GM18511 (cell line): ENCODE measurements around the gene NKD2.

Source experiments
- ATAC-seq: cut with Tn5 transposase; IDR thresholded peaks from one replicate; pipeline ENCODE4 v1.9.1; 2021; ENCODE audit warnings: mild to moderate bottlenecking, moderate library complexity; ENCODE audit not compliant: unreplicated experiment

The NKD2 gene

DNA sequence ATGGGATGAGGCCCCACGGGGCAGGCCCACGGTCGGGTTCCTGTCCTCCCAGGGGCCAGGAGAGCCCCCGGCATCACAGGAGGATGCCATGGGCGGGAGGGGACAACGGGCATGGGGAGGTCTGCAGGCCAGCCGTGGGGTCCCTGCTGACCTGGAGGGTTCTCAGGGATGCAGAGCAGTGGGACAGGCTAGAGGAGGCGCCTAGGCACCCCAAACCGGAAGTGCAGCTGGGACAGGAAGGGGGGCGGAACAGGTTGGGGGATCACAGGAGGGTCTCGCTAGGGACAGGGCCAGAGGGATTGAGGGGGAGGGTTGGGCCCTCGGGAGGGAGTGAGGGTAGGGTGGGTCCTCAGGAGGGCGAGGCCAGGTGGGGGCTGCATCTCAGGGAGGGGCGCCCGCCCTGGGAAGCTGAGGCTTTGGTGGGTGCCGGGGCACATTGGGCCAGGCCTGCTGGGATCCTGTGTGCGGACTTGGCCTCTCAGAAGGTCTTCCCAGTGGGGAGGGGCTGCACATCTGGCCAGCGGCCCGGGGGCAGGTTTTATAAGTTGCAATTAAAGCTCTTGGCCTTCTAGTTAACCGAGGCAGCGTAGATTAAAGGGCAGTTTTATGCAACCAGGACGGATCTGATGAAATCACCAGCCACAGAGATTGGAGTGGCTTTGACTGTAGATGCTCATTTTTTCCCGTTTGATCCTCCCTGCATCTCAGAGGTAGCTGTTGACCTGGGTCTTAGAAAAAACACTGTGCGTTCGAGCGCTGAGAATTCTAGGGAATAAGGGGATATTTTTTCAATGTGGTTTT, 20.1 kb downstream of the NKD2 start:
- no peak for ATAC-seq

DNA sequence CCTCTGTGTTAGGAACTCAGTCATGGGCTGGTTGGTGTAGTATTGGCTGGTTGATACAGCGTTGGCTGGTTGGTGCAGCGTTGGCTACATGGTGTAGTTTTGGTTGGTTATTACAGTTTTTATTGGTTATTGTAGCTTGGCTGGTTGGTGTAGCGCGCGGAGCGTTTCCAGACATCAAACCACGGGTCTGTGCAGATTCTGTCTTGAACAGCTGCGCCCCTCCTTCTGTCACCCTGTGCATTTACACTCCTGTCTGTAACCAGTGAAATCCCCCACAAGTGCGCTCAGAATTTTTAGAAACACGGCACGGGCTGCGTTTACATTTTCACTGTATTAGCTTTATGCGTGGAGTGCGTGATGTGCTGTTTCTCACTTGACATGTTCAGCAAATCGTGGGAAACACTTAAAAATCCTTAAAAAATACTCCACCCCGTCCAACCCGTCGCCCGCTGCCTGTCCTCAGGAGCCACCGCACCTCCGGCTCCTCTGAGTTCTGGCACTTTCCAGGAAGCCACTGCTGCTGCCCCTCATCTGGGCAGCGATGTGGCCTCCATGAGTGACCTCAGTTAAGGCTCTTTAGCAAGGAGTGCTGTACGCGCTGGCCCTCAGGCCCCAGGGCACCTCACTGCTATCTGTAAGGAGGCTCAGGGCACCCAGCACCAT, 20.8 kb downstream of the NKD2 start:
- no peak for ATAC-seq

DNA sequence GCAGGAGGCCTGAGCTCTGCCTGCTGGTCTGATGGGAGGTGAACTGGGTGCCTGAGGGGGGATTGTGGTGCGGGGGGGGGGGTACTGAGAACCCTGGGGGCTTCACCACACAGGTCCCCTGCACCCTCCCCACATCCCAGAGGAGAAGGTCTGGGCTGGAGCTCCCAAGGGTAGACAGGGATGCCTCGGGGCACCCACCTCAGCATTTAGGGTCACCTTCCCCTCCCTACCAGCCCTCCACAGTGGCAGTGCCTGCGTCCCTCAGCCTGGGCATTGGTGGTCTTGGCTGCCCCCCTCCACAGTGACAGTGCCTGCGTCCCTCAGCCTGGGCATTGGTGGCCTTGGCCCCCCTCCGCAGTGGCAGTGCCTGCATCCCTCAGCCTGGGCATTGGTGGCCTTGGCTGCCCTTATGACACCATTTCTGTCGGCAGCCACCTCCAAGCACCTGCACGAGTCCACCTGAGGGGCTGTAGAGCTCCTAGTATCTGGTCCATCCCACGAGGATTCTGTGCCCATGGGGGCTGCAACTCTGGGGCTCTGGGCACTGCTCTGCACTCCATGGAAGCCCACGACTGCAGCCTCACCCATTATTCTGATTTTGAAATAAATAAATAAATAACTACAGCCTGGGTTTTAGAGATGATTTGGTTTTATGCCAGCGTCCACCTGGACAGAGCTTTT, 21.5 kb downstream of the NKD2 start:
- no peak for ATAC-seq

DNA sequence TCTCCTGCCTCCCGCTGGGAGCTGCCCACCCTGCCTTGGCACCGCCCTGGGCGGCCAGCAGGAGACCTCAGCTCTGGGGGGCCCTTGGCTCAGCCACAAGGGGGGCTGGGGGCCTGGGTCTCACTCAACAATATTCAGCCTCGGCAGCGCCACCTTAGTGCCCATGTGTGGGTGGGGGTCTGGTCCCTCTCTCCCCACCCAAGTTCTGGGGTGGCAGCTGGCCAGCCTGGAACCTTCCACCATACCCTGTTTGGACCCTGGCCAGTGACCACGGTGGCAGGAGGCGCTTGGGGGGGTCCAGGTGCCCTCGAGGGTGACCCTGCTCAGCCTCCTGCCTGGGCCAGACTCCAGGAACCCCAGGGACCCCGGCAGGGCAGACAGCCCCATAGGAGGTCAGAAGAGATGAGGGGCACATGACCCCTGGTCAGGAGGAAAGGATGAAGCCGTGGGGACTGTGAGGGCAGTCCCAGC, 22.2 kb downstream of the NKD2 start:
- ATAC-seq: no peak

DNA sequence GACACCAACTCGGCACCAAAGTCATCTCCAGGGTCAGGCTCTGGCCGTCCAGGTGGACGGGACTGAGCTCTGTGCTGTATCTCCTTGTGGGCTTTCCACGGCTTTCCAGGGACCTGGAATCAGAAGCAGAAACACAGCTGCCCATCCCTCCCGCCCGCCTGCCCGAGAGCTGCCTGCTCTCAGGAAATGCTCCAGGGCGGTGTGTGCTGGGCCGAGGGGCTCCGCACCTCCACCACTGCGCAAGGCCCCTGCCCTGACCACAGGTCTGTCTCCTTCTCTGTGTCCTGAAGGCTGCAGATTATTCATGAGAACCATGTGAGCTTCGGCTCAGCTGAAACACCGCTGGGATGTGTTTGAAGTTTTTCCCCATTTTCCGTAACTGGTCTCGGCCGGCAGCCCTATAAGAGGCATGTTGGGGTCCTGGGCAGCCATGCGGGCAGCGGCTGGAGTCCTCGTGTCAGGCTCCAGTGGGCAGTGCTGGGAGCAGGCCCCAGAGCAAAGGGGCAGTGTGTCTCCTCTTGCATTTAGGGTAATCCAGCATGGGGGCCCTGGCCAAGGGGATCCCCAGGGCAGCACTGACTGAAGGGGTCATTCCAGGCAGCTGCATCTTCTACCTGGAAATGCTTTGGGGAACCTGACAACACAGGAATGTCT, 22.8 kb downstream of the NKD2 start:
- no peak for ATAC-seq

DNA sequence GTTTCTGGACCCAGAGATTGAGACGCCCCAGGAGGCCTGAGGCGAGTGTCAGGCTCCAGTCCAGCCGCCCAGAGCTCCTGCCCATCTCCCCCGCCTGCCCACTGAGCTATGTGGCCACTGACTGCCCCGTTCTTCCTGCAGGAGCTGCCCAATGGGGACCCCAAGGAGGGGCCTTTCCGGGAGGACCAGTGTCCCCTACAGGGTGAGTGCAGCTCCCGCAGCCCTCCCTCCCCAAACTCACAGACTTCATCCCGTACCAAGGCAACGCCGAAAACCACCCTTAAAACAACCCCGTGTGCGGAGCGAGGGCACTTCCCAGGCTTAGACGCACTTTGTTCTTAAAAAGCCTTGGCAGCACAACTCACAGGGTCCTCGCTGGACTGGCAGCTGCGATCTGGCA, 23.4 kb downstream of the NKD2 start:
- ATAC-seq: no peak

DNA sequence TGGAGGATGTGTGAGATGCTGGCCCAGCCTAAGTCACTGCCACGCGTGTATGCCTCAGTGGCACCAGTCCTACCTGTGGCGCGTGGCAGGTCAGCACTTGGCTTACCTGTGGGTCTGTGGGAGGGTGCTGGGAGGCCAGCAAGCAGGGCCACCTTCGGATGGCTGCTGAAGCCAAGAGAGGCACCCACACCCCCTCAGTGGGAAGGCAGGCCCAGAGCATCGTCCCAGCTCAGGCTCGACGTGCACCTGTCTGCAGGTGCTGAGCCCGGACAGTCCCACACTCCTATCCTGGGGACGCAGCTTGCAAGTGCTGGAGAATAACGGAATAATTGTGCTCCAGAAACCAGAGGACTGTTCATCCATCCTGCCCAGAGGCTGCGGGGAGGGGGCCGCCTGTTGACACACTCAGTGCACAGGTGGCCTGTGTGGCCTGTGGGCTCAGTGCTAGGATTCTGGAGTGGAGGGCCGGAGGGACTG, 24.0 kb downstream of the NKD2 start:
- ATAC-seq: no peak

DNA sequence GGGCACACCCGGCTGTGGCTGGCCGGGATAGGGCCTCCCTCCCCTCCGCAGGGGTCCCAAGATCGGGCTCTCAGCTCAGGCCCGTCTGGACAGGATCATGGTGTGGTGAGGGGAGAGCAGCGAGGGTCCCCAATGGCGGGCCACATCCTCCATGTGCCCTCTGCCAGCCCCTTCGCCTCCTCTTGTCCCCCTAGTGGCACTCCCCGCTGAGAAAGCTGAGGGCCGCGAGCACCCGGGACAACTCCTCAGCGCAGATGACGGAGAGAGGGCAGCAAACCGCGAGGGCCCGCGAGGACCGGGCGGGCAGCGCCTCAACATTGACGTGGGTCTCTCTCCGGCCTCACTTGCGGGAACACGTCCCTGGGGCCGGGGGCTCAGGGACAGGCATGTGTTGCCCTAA, 24.6 kb downstream of the NKD2 start:
- no peak for ATAC-seq

DNA sequence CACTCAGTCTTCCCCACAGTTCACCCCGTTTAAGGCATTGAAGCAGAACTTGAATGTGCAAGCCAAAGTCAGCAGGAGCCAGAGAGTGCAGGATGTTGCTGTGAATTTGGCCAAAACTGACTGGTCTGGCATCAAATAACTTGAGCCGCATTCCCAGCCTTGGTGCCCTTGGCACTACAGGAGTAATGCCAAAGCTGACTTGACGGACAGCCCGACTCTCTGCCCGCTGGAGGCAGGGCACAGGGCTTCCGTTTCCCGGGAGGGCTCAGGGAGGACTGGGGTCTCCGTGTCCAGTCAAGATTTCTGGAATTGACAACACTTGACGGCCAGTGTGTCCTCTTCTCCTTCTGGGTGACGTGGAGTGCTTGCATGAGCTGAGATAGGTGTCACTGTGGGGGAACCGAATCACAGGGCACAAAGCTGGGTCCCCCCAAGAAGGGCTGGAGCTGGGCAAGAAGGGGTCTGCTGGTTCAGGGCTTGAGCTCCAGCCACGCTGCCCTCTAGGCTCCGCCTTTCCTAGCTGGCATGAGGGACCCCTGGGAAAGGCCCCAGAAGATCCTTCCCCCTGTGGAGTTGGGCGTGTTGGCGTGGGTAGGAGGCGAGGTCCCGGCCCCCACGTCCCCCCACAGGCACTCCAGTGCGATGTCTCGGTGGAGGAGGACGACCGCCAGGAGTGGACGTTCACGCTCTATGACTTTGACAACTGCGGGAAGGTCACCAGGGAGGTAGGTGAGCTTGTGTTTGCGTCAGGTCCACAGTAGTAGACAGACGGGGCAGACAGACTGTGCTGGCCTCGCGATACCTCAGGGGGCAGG, 25.2 kb downstream of the NKD2 start:
- ATAC-seq: no peak

DNA sequence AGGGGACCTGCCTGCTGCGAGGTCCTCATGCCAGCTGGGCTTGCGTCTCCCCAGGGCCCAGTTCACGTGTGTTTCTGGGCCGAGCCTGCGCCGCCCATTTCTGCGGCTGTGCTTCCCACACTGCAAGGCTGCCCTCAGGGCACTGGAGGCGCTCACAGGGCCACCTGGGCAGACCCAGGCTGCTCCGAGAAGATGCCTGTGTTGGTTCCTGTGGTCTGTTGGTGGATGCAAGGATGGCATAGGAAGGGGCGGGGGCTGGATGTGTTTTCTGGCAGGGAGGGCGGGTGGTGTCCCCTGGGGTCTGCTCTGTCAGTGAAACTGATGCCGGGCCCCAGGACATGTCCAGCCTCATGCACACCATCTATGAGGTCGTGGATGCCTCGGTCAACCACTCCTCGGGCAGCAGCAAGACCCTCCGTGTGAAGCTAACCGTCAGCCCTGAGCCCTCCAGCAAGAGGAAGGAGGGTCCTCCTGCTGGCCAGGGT, 25.9 kb downstream of the NKD2 start:
- ATAC-seq: no peak

DNA sequence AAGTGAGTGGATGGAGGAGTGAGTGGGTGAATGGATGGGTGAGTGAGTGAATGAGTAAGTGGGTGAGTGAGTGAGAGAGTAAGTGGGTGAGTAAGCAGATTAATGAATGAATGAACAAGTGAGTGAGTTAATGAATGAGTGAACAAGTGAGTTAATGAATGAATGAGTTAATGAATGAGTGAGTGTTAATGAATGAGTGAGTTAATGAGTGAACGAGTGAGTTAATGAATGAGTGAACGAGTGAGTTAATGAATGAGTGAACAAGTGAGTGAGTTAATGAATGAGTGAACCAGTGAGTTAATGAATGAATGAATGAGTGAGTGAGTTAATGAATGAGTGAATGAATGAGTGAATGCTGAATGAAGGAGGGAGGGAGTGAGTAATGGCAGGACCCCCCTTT, 26.4 kb downstream of the NKD2 start:
- no peak for ATAC-seq

DNA sequence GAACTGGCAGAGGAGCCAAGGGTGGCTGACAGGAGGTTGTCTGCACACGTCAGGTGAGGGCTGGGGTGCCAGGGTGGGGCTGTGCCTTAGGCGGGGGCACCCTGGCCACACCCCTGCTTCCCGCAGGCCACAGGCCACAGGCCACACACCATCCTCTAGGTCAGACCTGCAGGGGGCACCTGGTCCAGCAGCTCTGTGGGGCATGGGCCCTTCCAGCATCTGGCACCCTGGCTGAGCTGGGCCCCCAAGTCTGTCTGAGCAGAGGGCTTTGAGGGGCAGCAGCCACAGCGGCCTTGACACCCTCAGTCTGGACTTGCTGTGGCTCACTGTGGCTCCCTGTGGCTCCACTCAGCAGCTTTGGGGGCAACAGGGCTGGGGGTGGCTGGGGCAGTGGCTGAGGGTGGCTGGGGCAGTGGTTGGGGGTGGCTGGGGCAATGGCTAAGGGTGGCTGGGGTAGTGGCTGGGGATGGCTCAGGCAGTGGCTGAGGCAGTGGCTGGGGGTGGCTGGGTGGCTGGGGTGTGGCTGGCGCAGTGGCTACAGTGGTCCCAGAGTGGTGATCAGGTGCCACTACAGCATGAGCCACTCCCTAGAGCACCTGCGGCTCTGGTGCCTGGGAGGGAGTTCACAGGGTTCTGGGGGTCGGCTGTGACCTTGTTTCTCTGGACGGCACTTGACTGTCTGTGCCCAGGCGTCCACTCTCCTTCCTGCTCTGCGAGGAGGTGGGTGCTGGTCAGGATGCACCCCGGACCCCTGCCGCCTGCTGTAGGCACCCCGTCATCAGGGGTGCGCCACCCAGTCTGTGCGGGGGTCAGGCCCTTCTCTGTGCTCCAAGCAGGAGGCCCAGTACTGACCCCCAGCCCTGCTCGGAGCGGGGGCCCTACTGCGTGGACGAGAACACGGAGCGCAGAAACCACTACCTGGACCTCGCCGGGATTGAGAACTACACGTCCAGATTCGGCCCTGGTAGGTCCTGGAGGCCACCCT, 27.1 kb downstream of the NKD2 start:
- ATAC-seq: no peak

DNA sequence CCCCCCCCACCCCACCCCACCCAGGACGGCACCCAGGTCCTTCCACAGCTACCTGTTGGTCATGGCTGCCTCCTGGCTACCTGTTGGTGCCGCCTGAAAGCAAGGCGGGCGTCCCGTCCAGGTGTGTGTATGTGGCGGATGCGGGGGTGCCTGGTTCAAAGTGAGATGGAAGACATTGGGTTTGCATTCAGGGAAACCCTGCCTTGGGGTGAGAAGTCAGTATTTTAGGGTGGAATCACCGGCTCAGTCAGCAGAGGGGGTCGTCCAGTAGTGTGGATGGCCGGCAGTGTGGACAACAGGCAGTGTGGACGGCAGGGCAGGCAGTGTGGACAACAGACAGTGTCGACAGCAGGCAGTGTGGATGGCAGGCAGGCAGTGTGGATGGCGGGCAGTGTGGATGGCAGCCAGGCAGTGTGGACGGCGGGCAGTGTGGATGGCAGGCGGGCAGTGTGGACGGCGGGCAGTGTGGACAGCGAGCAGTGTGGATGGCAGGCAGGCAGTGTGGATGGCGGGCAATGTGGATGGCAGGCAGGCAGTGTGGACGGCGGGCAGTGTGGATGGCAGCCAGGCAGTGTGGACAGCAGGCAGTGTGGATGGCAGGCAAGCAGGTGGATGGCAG, 28.0 kb downstream of the NKD2 start:
- ATAC-seq: no peak

DNA sequence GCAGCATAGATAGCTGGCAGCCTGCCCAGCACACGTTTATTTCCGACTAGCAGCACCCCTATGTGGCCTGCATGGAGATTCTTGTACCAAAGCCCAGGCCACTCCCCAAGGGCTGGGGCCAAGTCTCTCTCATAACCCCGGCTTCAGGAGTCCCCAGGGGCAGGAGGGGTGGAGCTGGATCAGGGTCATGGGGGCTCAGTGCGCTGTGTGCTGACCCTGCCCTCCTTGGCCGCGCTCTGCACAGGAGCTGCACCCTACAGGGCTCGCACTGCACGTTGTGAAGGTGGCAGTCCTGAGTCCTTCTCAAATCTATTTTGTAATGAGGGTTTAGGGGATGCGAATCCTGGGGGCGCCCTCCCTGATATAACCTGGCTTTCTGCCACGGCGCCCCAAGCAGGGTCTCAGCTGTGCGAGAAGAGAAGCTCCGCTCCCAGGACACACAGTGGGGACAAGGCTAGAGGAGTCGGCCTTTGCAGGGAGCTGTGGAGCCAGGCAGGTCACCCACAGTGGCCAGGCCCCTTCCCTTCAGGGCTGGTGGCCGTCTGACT, 28.6 kb downstream of the NKD2 start:
- no peak for ATAC-seq

DNA sequence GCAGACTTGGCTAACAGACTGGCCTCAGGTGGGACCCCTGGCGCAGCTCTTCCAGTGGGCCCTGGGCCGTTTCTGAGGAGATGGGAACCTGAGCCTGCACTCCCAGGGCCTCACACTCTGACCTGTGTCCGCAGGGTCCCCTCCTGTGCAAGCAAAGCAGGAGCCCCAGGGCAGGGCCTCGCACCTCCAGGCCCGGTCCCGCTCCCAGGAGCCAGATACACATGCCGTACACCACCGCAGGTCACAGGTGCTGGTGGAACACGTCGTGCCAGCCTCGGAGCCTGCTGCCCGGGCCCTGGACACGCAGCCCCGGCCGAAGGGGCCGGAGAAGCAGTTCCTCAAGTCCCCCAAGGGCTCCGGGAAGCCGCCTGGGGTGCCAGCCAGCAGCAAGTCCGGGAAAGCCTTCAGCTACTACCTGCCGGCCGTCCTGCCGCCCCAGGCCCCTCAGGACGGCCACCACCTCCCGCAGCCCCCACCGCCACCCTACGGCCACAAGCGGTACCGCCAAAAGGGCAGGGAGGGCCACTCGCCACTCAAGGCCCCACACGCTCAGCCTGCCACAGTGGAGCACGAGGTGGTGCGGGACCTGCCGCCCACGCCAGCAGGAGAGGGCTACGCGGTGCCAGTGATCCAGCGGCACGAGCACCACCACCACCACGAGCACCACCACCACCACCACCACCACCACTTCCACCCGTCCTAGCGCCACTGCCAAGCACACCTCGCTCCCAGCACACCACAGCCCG, 29.2 kb downstream of the NKD2 start:
- no peak for ATAC-seq

DNA sequence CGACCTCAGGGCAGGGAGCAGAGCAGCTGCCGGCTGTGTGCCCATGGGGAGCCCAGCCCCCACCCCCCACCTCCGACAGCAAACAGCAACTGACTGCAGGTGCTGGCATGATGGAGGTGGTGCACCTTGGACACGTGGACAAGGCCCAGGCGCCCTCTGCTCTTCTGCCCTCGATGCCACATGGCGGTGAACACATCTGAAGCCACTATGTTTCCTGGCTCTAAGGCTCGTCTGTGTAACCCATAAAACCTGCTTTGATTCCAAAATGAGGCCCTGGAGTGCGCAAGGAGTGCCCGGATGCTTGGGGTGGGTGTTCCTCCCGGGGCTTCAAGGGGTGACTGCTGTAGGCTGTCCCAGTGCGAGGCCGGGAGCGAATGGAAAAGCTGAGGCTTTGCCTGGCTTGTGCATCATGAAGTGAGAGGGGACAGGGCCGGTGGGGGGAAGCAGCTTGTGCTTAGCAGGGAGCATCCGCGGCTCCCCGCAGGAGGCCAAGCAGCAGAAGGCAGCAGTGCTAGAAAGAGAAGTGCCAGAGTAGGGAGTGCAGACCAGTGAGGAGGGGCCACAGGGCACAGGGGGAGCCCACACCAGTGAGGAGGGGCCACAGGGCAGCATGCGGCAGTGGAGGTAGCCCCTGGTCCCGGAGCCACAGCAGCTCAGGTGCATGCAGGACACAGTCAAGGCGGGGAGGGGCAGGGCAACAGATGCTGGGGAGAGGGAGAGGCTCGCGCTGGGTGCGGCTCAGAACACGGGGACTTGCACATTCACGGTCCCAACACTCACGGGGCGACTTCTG, 30.0 kb downstream of the NKD2 start:
- ATAC-seq: no peak

DNA sequence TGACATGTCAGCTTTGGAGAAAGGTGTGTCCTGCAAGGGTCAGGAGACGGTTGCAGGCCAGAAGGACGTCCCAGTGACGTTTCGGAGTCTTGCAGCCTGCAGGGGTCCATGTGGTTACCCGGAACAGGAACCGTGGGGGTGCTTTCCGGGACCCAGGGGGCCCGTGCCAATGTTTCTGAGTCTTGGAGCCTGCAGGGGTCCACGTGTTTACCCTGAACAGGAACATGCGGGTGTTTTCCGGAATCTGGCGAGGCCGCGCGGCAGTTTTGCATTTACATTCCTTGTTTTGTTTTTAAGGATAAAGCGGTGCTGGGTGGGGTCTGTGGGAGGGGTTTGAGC, 30.6 kb downstream of the NKD2 start:
- no peak for ATAC-seq
